Ascending aorta (tissue), 2 donors: ENCODE results near the gene TCF4. TPM values are rescaled to one million over a fixed set of nuclear protein-coding genes. Genes with fewer than 3 reads are reported as not detected.

Source experiments
- DNase-seq, 2 donors: peaks; one replicate each; pipeline ENCODE4 v3.0.0-alpha.2; 2019; ENCODE audit warnings: low spot score in 2 of 2
- H3K27ac ChIP-seq, 2 donors: fragments of 200-600 bp; sonication (generic); one replicate each; pipeline ENCODE4 v1.5.1; 2016 to 2017; ENCODE audit warnings: mild to moderate bottlenecking in 1 of 2
- H3K27me3 ChIP-seq: fragments of 200-600 bp; sonication (generic); one replicate; pipeline ENCODE4 v1.5.1; 2017
- H3K36me3 ChIP-seq, 2 donors: fragments of 200-600 bp; sonication (generic); one replicate each; pipeline ENCODE4 v1.5.1; 2016
- H3K4me1 ChIP-seq, 2 donors: fragments of 200-600 bp; sonication (generic); one replicate each; pipeline ENCODE4 v1.5.1; 2016 to 2017; ENCODE audit warnings: mild to moderate bottlenecking in 1 of 2
- H3K4me3 ChIP-seq, 2 donors: fragments of 200-600 bp; sonication (generic); one replicate each; pipeline ENCODE4 v1.5.1; 2016 to 2017; ENCODE audit warnings: mild to moderate bottlenecking in 1 of 2
- H3K9me3 ChIP-seq, 2 donors: fragments of 200-600 bp; sonication (generic); one replicate each; pipeline ENCODE4 v1.5.1; 2016
- intact Hi-C: fragments of 100-400 bp; cut with DNase I; formaldehyde crosslinking; loops from one replicate; pipeline ENCODE4 v1.15.1; 2023
- total RNA-seq: library from RNA; depleted of rRNA; stranded (reverse); fragments of >200 nt; gene quantifications from one replicate; pipeline ENCODE4 v1.1.0, GENCODE V29; 2016
- TF ChIP-seq, protein P1 (sequence below), 3 experiments: fragments of 200-600 bp in 2 of 3; fragments of 450-650 bp in 1 of 3; sonication (generic) in 2 of 3; IDR thresholded peaks; one replicate each; pipeline ENCODE4 v1.5.1; 2016 to 2019; ENCODE audit warnings: antibody characterized with exemption in 3 of 3, mild to moderate bottlenecking in 1 of 3, moderate library complexity in 1 of 3

The TCF4 gene
- total RNA-seq, 1 donor from 2014 or later = 180 TPM

DNA sequence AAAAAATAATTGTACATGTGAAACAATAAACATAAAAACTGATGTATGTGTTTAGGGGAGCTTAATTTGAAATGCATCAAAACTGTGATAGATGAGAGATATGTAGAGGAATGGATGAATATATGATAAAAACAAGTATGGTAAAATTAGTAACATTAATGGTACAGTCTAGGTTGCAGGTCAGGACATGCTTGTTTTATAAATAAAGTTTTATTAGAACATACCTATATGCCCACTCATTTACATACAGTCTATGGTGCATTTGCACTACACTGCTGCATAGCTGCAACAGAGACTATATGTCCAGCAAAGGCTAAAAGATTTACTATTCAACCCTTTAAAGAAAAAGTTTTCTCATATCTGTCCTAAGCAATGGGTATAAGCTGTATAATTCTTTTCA lies 392.1 kb downstream of the TCF4 start:
- TF ChIP-seq, protein P1, sequence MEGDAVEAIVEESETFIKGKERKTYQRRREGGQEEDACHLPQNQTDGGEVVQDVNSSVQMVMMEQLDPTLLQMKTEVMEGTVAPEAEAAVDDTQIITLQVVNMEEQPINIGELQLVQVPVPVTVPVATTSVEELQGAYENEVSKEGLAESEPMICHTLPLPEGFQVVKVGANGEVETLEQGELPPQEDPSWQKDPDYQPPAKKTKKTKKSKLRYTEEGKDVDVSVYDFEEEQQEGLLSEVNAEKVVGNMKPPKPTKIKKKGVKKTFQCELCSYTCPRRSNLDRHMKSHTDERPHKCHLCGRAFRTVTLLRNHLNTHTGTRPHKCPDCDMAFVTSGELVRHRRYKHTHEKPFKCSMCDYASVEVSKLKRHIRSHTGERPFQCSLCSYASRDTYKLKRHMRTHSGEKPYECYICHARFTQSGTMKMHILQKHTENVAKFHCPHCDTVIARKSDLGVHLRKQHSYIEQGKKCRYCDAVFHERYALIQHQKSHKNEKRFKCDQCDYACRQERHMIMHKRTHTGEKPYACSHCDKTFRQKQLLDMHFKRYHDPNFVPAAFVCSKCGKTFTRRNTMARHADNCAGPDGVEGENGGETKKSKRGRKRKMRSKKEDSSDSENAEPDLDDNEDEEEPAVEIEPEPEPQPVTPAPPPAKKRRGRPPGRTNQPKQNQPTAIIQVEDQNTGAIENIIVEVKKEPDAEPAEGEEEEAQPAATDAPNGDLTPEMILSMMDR (IDR thresholded peaks at IDR 0.05) = no peak
- H3K27me3 ChIP-seq = no peaks in the 10 kb centered on the region
- H3K4me3 ChIP-seq = no peak overlapping the region
- intact Hi-C loops = no loop called here
- no peak overlapping the region for H3K27ac ChIP-seq
- no peak for DNase-seq
- H3K9me3 ChIP-seq = no peaks in the 10 kb centered on the region
- H3K36me3 ChIP-seq = no peaks in the 10 kb centered on the region
- H3K4me1 ChIP-seq = no peaks in the 10 kb centered on the region

DNA sequence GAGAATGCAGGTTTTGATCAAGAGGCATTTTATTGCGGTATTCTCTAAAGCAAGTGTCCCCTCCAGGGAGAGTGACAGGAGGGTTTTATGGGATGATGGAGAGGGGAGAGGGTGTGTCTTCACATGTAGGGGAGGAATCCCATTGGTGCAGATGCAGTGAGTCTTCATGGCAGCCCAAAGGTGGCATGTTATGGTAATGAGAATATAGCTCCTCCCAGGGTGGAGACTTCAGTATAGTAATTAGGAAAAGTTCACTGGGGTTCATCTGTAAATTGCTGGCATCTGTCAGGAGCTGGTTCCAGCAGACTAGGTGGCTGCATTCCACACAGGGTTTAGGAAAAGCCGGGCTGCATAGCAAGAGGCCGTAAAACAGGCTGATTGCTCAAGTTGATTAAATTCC lies 398.0 kb downstream of the TCF4 start:
- Histone ChIP-seq H3K4me1 (no peaks in the 10 kb centered on the region), H3K9me3 (no peaks in the 10 kb centered on the region), H3K27ac (no peak overlapping the region), H3K36me3 (no peaks in the 10 kb centered on the region), H3K27me3 (no peaks in the 10 kb centered on the region), H3K4me3 (no peak overlapping the region)
- intact Hi-C loops = no loop called here
- DNase-seq = no peak
- TF ChIP-seq, protein P1 (IDR thresholded peaks at IDR 0.05) = no peak

DNA sequence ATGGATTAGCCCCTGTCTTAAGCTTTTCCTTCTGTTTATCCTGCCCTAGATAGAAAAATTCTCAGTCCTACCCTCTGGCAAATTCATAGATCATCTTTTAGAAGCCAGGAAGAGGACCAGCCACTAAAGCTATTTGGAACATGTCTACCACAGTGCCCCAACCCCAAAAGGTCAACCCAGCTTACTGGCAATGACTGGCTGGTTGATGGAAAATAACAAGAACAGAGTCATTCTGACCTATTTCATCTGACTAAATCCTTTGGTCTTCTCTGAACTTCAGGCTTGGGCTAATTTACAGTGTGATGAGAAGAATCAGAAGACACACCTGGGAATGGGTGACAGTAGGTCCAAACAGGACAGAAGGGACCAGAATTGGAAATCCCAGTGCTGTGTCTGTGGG lies 401.4 kb downstream of the TCF4 start:
- intact Hi-C loops = no loop called here
- Histone ChIP-seq H3K27me3 (no peaks in the 10 kb centered on the region), H3K9me3 (no peaks in the 10 kb centered on the region), H3K4me1 (no peaks in the 10 kb centered on the region), H3K4me3 (no peak overlapping the region), H3K36me3 (no peaks in the 10 kb centered on the region), H3K27ac (no peak overlapping the region)
- no peak for DNase-seq
- TF ChIP-seq, protein P1 (IDR thresholded peaks at IDR 0.05) = no peak

DNA sequence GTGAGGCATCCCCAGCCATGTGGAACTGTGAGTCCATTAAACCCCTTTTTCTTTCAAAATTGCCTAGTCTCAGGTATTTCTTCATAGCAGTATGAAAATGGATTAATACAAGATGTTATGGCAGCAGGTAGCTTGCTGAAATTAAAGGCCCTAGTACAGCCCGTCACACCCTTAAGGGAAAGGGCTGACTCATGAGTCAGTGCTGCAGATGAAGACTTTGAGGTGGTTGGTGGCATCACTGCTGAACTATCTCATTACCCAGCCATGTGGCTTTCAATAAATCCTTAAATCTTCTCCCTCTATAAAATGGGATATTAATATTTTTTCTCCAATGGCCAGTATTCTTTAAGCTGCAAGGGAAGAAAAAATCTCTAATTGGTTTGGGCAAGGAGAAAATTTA lies 402.6 kb downstream of the TCF4 start:
- Histone ChIP-seq H3K27ac (no peak overlapping the region), H3K27me3 (no peaks in the 10 kb centered on the region), H3K9me3 (no peaks in the 10 kb centered on the region), H3K4me3 (no peak overlapping the region), H3K4me1 (no peaks in the 10 kb centered on the region), H3K36me3 (no peaks in the 10 kb centered on the region)
- TF ChIP-seq, protein P1 (IDR thresholded peaks at IDR 0.05) = no peak
- no peak for DNase-seq
- intact Hi-C loops = no loop called here

DNA sequence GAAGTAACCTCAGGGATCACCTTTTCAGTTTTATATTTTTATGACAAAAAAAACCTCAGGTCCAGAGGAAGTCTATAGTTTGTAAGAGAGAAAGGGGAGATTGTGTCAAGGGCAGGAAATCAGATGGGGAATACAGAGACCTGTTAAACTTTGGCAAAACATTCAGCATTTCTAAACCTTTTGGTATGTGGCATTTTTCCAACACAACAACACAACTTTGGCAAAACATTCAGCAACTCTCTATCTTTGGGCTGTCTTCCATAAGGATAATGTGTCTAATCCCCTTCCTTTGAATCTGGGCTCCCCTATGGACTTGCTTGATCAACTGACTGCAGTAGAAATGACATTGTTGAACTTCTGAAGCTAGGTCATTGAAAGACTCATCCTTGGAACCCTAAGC lies 408.2 kb downstream of the TCF4 start:
- Histone ChIP-seq H3K4me3 (no peak overlapping the region), H3K36me3 (no peaks in the 10 kb centered on the region), H3K27me3 (no peaks in the 10 kb centered on the region), H3K4me1 (no peaks in the 10 kb centered on the region), H3K9me3 (peaks cover 0 to 6% of the 10 kb centered on the region in 2 donors), H3K27ac (no peak overlapping the region)
- intact Hi-C loops = no loop called here
- TF ChIP-seq, protein P1 (IDR thresholded peaks at IDR 0.05) = no peak
- no peak for DNase-seq

DNA sequence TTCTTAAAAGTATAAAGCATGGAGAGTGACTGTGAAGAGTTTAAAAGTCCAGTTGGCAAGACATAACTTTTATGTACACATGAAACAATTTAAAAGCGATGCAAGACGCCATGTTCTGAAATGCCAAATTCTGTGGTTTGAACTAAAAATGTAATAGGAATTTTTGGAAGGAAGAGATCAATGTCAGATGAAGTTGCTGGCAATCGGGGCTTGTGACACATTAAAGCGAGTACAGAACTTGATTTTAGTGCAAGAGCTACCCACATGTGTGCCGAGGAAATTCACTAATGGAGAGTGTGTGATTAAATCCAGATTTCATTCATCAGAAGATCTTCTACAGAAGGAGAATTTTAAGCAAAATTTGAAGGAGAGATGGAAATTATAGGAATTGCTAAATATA lies 408.6 kb downstream of the TCF4 start:
- H3K36me3 ChIP-seq = no peaks in the 10 kb centered on the region
- no peak overlapping the region for H3K27ac ChIP-seq
- H3K4me3 ChIP-seq = no peak overlapping the region
- intact Hi-C loops = no loop called here
- TF ChIP-seq, protein P1 (IDR thresholded peaks at IDR 0.05) = no peak
- peaks cover 0 to 6% of the 10 kb centered on the region in 2 donors for H3K9me3 ChIP-seq
- no peaks in the 10 kb centered on the region for H3K4me1 ChIP-seq
- no peak for DNase-seq
- no peaks in the 10 kb centered on the region for H3K27me3 ChIP-seq
